ENCODE results near the gene BST1. TPM values are rescaled to one million over a fixed set of nuclear protein-coding genes. Genes with fewer than 3 reads are reported as not detected.
A peak's percentile ranks its signal among the peaks of the same experiment; 100 is the strongest.

Gene BST1, protein sequence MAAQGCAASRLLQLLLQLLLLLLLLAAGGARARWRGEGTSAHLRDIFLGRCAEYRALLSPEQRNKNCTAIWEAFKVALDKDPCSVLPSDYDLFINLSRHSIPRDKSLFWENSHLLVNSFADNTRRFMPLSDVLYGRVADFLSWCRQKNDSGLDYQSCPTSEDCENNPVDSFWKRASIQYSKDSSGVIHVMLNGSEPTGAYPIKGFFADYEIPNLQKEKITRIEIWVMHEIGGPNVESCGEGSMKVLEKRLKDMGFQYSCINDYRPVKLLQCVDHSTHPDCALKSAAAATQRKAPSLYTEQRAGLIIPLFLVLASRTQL
- total RNA-seq, result 1 to 10 TPM; 2.0 to 7.5 (median 5.5) TPM

DNA sequence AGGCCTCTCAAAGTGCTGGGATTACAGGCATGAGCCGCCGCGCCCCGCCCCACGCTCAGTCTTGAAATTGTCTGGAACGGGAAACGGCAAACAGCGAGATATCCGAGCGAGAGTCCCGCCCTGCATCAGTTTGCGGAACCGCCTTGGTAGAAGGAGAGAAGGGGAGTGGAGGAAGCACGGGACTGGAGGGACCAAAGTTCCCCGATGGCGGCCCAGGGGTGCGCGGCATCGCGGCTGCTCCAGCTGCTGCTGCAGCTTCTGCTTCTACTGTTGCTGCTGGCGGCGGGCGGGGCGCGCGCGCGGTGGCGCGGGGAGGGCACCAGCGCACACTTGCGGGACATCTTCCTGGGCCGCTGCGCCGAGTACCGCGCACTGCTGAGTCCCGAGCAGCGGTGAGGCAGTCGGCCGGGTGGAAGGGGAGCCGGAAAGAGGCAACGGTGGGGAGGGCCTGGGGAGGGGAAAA is at the start of gene BST1:
BST1 (plus strand) TSS at position 125 of the 463 bp plus-strand sequence; CDS start at position 205, 80 bp downstream.
- peak; percentile 51 to 56 for DNase-seq
- TF ChIP-seq POLR2A (IDR thresholded peaks at IDR 0.05), result no peak
- TF ChIP-seq CTCF (IDR thresholded peaks at IDR 0.05), result no peak
- WGBS, 2 donors, result 2 to 3% methylated on average over 18 to 36 of the region's 43 CpGs
- H3K4me1 ChIP-seq, result peaks cover 5 to 6% of the 10 kb centered on the region in 2 donors
- H3K27me3 ChIP-seq, result no peaks in the 10 kb centered on the region
- H3K9me3 ChIP-seq, result no peaks in the 10 kb centered on the region
- intact Hi-C loops (cut with DNase I), result no loop called here
- H3K4me3 ChIP-seq (replicated peaks in 1 of 3), result peak within 1 kb of the TSS in 1 of 3 donors; percentile 34
- H3K27ac ChIP-seq, result peak within 1 kb of the TSS in 1 of 3 donors; percentile 42
- no peaks in the 10 kb centered on the region for H3K36me3 ChIP-seq

DNA sequence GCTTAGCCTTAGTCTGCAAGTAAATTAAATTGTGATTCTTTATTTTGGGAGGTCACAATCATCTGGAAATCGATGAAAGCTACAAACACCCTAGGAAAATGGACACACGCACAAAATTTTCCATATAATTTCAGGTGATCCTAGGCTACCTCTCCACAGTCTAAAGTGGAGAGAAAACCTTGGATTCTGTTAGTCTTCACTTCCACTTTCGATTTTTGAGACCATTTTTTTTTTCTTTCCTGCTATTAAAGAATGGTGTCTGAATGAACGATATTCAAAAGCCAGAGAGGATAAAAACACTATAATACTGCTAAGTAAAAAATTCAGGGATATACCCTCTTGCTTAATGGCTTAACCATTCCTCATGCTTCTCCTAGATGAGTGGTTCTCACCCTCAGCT is 49.4 kb upstream of the BST1 start:
- intact Hi-C loops (cut with DNase I), result no loop called here
- WGBS, 2 donors, result 27 to 30% methylated on average over 4 of the region's 4 CpGs
- peaks cover 42 to 51% of the 10 kb centered on the region in 2 donors for H3K4me1 ChIP-seq
- no peak for DNase-seq
- no peak for TF ChIP-seq POLR2A (IDR thresholded peaks at IDR 0.05)
- TF ChIP-seq CTCF (IDR thresholded peaks at IDR 0.05), result no peak
- H3K27ac ChIP-seq, result peak overlapping the region; percentile 99 to 100 (median 100)
- H3K9me3 ChIP-seq, result no peaks in the 10 kb centered on the region
- peak overlapping the region in 2 of 3 donors; percentile 68 to 74 for H3K4me3 ChIP-seq (replicated peaks in 1 of 3)
- H3K27me3 ChIP-seq, result no peaks in the 10 kb centered on the region
- H3K36me3 ChIP-seq, result no peaks in the 10 kb centered on the region

DNA sequence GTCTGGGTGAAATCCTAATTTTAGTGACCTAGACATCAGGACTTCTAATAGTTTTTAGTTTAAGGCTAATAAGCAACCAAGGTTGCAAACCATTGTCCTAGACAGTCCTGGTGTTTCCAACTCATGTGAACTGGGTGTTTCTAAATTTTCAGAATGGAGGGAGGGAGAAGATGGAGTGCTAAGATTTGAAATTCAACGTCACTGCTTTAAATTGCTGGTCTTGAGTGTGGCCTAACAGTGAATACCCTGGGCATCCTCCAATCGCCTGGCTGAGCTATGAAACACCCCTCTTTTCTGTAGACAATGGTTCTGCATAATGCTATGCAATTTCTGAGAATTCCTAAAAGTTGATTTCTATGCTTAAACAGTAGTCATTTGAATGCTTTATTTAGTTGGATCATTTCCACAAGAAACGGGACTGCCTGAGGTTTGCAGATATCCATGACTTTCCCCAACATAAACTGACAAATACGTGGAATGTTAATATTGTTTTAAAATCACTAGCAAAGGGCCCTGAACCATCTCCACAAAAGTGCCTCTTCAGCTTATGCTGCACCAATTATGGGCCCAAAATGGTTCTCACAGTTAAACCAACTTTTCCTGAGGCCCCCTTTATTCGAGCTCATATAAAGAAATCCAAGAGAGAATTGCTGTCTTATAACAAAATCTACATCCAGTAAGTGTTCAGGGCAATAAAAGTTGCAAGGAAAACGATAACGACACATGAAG is 48.8 kb upstream of the BST1 start:
- peak in 1 of 2 donors; percentile 0 for TF ChIP-seq POLR2A (IDR thresholded peaks at IDR 0.05)
- no peak for TF ChIP-seq CTCF (IDR thresholded peaks at IDR 0.05)
- H3K4me3 ChIP-seq (replicated peaks in 1 of 3), result peak overlapping the region; percentile 50 to 74 (median 68)
- 2 to 3% methylated on average over 7 of the region's 7 CpGs for WGBS, 2 donors
- H3K36me3 ChIP-seq, result no peaks in the 10 kb centered on the region
- DNase-seq, result no peak
- intact Hi-C loops (cut with DNase I), result no loop called here
- peak overlapping the region; percentile 99 to 100 (median 100) for H3K27ac ChIP-seq
- no peaks in the 10 kb centered on the region for H3K9me3 ChIP-seq
- H3K4me1 ChIP-seq, result peaks cover 37 to 48% of the 10 kb centered on the region in 2 donors
- no peaks in the 10 kb centered on the region for H3K27me3 ChIP-seq

DNA sequence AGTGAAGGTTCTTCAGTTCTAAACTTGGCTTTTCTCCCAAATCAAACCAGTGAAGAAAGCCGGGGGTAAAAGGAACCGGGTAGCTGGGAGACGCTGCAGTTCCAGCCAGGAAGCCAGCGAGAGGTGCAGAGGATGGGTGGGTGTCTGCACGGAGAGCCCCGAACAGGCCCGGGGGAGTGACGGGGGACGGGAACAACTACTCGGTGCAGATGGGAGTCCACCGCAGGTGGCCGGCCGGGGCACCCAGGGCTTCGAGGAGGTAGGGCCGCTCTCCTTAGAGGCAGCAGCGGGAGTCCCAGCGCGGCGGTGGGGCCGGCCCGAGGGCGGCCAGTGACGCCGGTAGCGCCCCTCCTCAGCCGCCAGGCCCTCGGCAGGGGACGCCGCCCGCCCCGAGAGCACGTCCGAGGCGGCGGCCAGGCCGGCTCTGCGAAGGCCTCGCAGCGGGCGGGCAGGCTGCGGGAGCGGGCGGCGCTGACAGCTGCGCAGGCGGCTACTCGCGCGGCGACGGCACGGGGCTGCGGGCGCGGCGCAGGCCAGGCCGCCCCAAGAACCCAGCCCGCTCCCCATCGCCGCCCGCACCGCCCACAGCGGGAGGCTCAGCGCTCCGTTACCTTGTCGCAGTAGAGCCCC is 48.2 kb upstream of the BST1 start:
- no peaks in the 10 kb centered on the region for H3K9me3 ChIP-seq
- TF ChIP-seq CTCF (IDR thresholded peaks at IDR 0.05), result no peak
- TF ChIP-seq POLR2A (IDR thresholded peaks at IDR 0.05), result no peak
- peak overlapping the region; percentile 50 to 74 (median 68) for H3K4me3 ChIP-seq (replicated peaks in 1 of 3)
- peak overlapping the region; percentile 99 to 100 (median 100) for H3K27ac ChIP-seq
- WGBS, 2 donors, result 0% methylated on average over 14 to 16 of the region's 66 CpGs
- no peaks in the 10 kb centered on the region for H3K36me3 ChIP-seq
- no peaks in the 10 kb centered on the region for H3K27me3 ChIP-seq
- H3K4me1 ChIP-seq, result peaks cover 35 to 41% of the 10 kb centered on the region in 2 donors
- intact Hi-C loops (cut with DNase I), result no loop called here
- peak; percentile 49 to 57 for DNase-seq
